OCI-LY7 (cell line): ENCODE results near the gene HRAS. TPM values are rescaled to one million over a fixed set of nuclear protein-coding genes. Genes with fewer than 3 reads are reported as not detected.

Source experiments
- Bru-seq: library from RNA; stranded (reverse); fragments of 400-500 nt; gene quantifications from one replicate; lab custom pipeline; 2021; lab: Mats Ljungman, UMichigan
- BruChase-seq, 2 experiments: library from RNA; stranded (reverse); fragments of 400-500 nt; gene quantifications; one replicate each; lab custom pipeline; 2021; lab: Mats Ljungman, UMichigan
- BruUV-seq: library from RNA; stranded (reverse); fragments of 400-500 nt; replicated peaks from 2 replicates; lab custom pipeline; 2021; lab: Mats Ljungman, UMichigan
- CTCF ChIA-PET: fragments of 300-600 bp; sonication (Branson Sonifier 250); formaldehyde crosslinking; loops from one replicate; lab custom pipeline; 2022; ENCODE audit warnings: antibody characterized with exemption; ENCODE audit not compliant: unreplicated experiment; lab: Charles Lee
- POLR2A ChIA-PET: fragments of 300-600 bp; sonication (Branson Sonifier 250); formaldehyde crosslinking; loops from one replicate; lab custom pipeline; 2022; ENCODE audit warnings: antibody characterized with exemption; lab: Charles Lee
- DNase-seq: peaks from one replicate; pipeline ENCODE4 v3.0.0-alpha.2; 2015; ENCODE audit warnings: low spot score
- H2AFZ ChIP-seq: fragments of 200-600 bp; sonication (generic), shearing (Covaris generic); 2 replicates; pipeline ENCODE4 v1.6.1; 2014; ENCODE audit warnings: mild to moderate bottlenecking, antibody characterized with exemption, low read length, moderate library complexity
- H3K27ac ChIP-seq: fragments of 200-600 bp; sonication (generic); 2 replicates; pipeline ENCODE4 v1.5.1; 2014; ENCODE audit warnings: mixed run types, low read depth, mild to moderate bottlenecking, moderate library complexity, low read length, inconsistent platforms; ENCODE audit not compliant: poor library complexity, severe bottlenecking
- H3K36me3 ChIP-seq: fragments of 200-600 bp; sonication (generic); 2 replicates; pipeline ENCODE4 v1.6.1; 2014; ENCODE audit warnings: mild to moderate bottlenecking, antibody characterized with exemption, low read length, moderate library complexity, mixed read lengths; ENCODE audit not compliant: insufficient read depth
- H3K4me1 ChIP-seq: fragments of 200-600 bp; sonication (generic); 2 replicates; pipeline ENCODE4 v1.5.1; 2014; ENCODE audit warnings: mild to moderate bottlenecking, low read length; ENCODE audit not compliant: insufficient read depth, poor library complexity, severe bottlenecking
- H3K4me2 ChIP-seq: fragments of 200-600 bp; sonication (generic); 2 replicates; pipeline ENCODE4 v1.6.1; 2014; ENCODE audit warnings: mild to moderate bottlenecking, low read length
- H3K4me3 ChIP-seq: fragments of 200-600 bp; sonication (generic); 2 replicates; pipeline ENCODE4 v1.5.1; 2014; ENCODE audit warnings: mild to moderate bottlenecking, low read depth, low read length; ENCODE audit not compliant: poor library complexity, severe bottlenecking
- H3K79me2 ChIP-seq: fragments of 200-600 bp; sonication (generic); 2 replicates; pipeline ENCODE4 v1.6.1; 2016; ENCODE audit warnings: low read depth, mild to moderate bottlenecking, low read length, moderate library complexity, mixed read lengths; ENCODE audit not compliant: insufficient read depth
- H3K9me2 ChIP-seq: fragments of 200-600 bp; sonication (generic); 2 replicates; pipeline ENCODE4 v1.6.1; 2016; ENCODE audit warnings: mild to moderate bottlenecking, low read length, mixed read lengths; ENCODE audit not compliant: insufficient read depth
- H3K9me3 ChIP-seq: fragments of 200-600 bp; sonication (generic); 2 replicates; pipeline ENCODE4 v1.6.1; 2014; ENCODE audit warnings: mild to moderate bottlenecking, mixed run types, low read length, mixed read lengths
- H4K20me1 ChIP-seq: fragments of 200-600 bp; sonication (generic); 2 replicates; pipeline ENCODE4 v1.6.1; 2014; ENCODE audit warnings: mild to moderate bottlenecking, antibody characterized with exemption, low read length, moderate library complexity, mixed read lengths; ENCODE audit not compliant: insufficient read depth
- CTCF ChIP-seq: fragments of 200-600 bp; sonication (generic); conservative IDR thresholded peaks from 2 replicates; pipeline ENCODE4 v1.5.1; 2014; ENCODE audit warnings: mild to moderate bottlenecking, antibody characterized with exemption, low read length, moderate library complexity, mixed read lengths
- EZH2phosphoT487 ChIP-seq: fragments of 200-600 bp; sonication (generic); IDR thresholded peaks from 2 replicates; pipeline ENCODE4 v1.6.1; 2018; ENCODE audit warnings: low read depth, borderline replicate concordance, mild to moderate bottlenecking, mixed run types, antibody characterized with exemption, low read length, moderate library complexity, mixed read lengths
- intact Hi-C: fragments of 100-400 bp; cut with micrococcal nuclease; formaldehyde crosslinking; loops from one replicate; pipeline ENCODE4 v1.10.0; 2022; ENCODE audit not compliant: unreplicated experiment
- long read RNA-seq: library from polyadenylated mRNA; stranded (forward); transcript quantifications from one replicate; pipeline ENCODE4 v2.0.0, GENCODE V29; 2022
- total RNA-seq, 2 experiments: library from RNA; depleted of rRNA in 1 of 2; stranded (reverse); fragments of >200 nt in 1 of 2; shearing (Covaris generic) in 1 of 2; gene quantifications; 2 replicates each; pipeline ENCODE4 v1.2.3, GENCODE V29; 2014 to 2022

The HRAS gene
- total RNA-seq (2014; rRNA removed; shearing (Covaris generic)) (53.0 and 67.8 TPM in 2 replicates), total RNA-seq (2022) (40.1 and 46.9 TPM in 2 replicates), Bru-seq, nascent RNA (percentile 49 among the genes with signal in this experiment), BruChase-seq, experiment 1, labeled RNA remaining after a 6-hour chase (percentile 57 among the genes with signal in this experiment), BruChase-seq, experiment 2, labeled RNA remaining after a 2-hour chase (percentile 54 among the genes with signal in this experiment)
- long read RNA-seq, transcript HRAS-201 (6 exons, 894 nt), result major isoform, 15 of 38 reads
- long read RNA-seq, partial matches to known transcripts, result 6 of 38 reads
- long read RNA-seq, other reads (novel, unspliced or antisense), result 6 of 38 reads

GRCh38 chr11:535519-536454 lies at the start of gene HRAS:
Gene HRAS, minus strand, starts transcription at chr11:535576.
- Histone ChIP-seq H3K4me1 (peaks cover 32% of the 10 kb centered on the region), H2AFZ (peak within 1 kb of the TSS; percentile 5; the same call in 1 of the 2 replicates), H3K27ac (peak within 1 kb of the TSS; percentile 80), H3K9me2 (no peaks in the 10 kb centered on the region), H3K36me3 (peaks cover 17% of the 10 kb centered on the region; the same call in 1 of the 2 replicates), H3K79me2 (no peaks in the 10 kb centered on the region), H3K4me3 (peak within 1 kb of the TSS; percentile 94), H4K20me1 (no peaks in the 10 kb centered on the region), H3K9me3 (no peaks in the 10 kb centered on the region), H3K4me2 (peak within 1 kb of the TSS; percentile 94)
- no TSS peak for BruUV-seq
- ChIA-PET POLR2A (interaction anchor here (0.5 to 1.0 kb wide), 3 partner anchors 29 to 129 kb away, joined by 3 to 6 read pairs (median 4); partner anchors contain the start of gene RNH1), CTCF (interaction anchor here (0.6 kb wide), 2 partner anchors 24 to 198 kb away, joined by 4 to 11 read pairs; no protein-coding TSS in a partner anchor)
- TF ChIP-seq CTCF (no peak), EZH2phosphoT487 (no peak)
- intact Hi-C loops, result loop anchor here (5.0 kb wide), 1 partner anchor 88 kb away; no protein-coding TSS in a partner anchor
- DNase-seq, result peak; percentile 97

GRCh38 chr11:584287-584686 lies 48.9 kb upstream of the HRAS start:
- Histone ChIP-seq H3K9me2 (no peaks in the 10 kb centered on the region), H3K4me1 (peaks cover 5% of the 10 kb centered on the region), H3K4me2 (no peak overlapping the region), H2AFZ (no peak overlapping the region), H4K20me1 (peaks cover 7% of the 10 kb centered on the region), H3K9me3 (no peaks in the 10 kb centered on the region), H3K4me3 (no peak overlapping the region), H3K27ac (no peak overlapping the region), H3K79me2 (peaks cover 30% of the 10 kb centered on the region), H3K36me3 (peaks cover 75% of the 10 kb centered on the region)
- POLR2A ChIA-PET, result interaction anchor here (0.7 kb wide), 1 partner anchor 177 kb away, joined by 9 read pairs; no protein-coding TSS in a partner anchor
- no peak for TF ChIP-seq CTCF
- TF ChIP-seq EZH2phosphoT487, result no peak
- BruUV-seq, result no TSS peak
- no peak for DNase-seq
- intact Hi-C loops, result no loop called here
- CTCF ChIA-PET, result no interaction called here
